ENCODE results near the gene PNKP. TPM values are rescaled to one million over a fixed set of nuclear protein-coding genes. Genes with fewer than 3 reads are reported as not detected.

The PNKP gene
- total RNA-seq: 100 to 1,000 TPM in 2 of 3 donors, 10 to 100 TPM in 1; 84.3 to 114 (median 111) TPM
- long read RNA-seq, donor 1, transcript PNKP-201 (17 exons, 2,041 nt): major isoform, 23 of 48 reads
- long read RNA-seq, donor 1, transcript PNKP-207 (16 exons, 1,665 nt): minor isoform, 8 of 48 reads
- long read RNA-seq, donor 1, partial matches to known transcripts: 6 of 48 reads
- long read RNA-seq, donor 1, other reads (novel, unspliced or antisense): 7 of 48 reads
- long read RNA-seq, donor 2, transcript PNKP-201 (17 exons, 2,041 nt): major isoform, 22 of 48 reads
- long read RNA-seq, donor 2, transcript PNKP-207 (16 exons, 1,665 nt): minor isoform, 7 of 48 reads
- long read RNA-seq, donor 2, partial matches to known transcripts: 9 of 48 reads
- long read RNA-seq, donor 2, other reads (novel, unspliced or antisense): 6 of 48 reads

DNA sequence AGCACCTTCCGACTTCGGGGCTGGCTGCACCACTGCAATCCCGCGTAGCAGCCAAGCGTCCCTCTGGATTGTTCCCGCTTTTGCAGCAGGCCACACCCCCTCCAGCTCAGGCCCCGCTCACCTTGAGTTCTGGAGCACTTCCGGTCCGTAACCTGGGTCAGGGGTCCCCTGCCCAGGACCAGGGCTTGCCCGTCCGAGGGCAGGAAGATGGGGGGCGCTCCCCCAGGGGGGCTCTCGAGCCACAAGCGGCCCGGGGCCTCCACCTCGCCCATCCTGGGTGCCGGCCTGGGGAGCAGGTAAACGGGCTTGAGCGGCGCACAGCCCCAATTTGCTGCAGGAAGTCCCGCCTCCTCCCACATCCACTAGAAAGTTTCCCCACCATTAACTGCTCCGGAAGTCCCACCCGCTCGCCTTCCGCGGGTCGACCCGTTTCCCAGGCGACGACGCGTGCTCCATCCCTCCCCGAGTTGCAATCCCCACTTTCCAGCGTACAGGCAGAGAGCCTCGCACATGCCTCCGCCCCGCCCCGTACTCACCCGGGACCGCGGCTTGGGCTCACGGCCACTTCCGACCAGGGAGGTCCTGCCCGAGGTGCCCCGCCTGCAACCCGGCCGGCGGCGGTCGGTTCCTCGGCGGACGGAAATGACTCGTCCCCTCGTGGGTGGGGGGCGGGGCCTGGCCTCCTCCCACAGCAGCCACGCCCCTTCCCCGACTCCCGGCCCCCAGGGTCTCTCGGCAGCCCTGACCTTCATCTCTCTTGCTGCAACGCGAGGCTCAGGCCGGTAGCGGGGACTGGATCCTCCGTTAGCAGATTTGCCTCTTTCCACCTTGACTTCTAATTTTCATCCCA, at the start of gene PNKP:
TSS of gene PNKP (minus strand) at position 644 of the 850 bp plus-strand sequence. CDS start at position 272, 372 bp downstream.
- H3K36me3 ChIP-seq (ENCODE audit: low read depth): peaks cover 9% of the 10 kb centered on the region
- DNase-seq: peak; percentile 91 to 94 (median 91)
- H3K4me3 ChIP-seq: peak within 1 kb of the TSS; percentile 12
- intact Hi-C loops (cut with DNase I, micrococcal nuclease): no loop called here
- peak; percentile 72 for ATAC-seq
- peaks cover 39% of the 10 kb centered on the region for H3K4me1 ChIP-seq (ENCODE audit: low read depth)
- TF ChIP-seq CTCF (IDR thresholded peaks at IDR 0.05): no peak
- H3K9me3 ChIP-seq: no peaks in the 10 kb centered on the region

GRCh38 chr19:49915271-49915670, 47.9 kb upstream of the PNKP start:
- Histone ChIP-seq H3K4me3 (no peak overlapping the region), H3K4me1 (ENCODE audit: low read depth) (no peaks in the 10 kb centered on the region), H3K36me3 (ENCODE audit: low read depth) (no peaks in the 10 kb centered on the region), H3K9me3 (no peaks in the 10 kb centered on the region)
- intact Hi-C loops (cut with DNase I, micrococcal nuclease): no loop called here
- TF ChIP-seq CTCF (IDR thresholded peaks at IDR 0.05): no peak
- ATAC-seq (no peak), DNase-seq (no peak)

DNA sequence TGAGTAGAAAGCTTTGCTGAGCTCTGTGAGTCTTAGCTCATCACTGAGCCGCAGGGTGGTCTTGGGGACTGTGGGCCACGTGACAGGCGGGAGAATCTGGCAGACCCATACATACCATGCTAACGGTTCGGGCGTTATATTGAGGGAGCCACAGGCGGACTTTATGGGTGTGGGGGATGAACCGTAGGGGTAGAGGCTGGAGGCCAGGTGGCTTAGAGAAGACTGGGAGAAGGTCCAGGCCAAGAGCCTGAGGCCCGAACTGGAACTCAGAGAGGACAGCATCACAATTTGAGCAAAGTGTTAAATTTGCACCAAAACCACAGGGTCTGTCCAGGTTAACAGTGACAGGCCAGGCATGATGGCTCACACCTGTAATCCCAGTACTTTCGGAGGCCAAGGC, 46.3 kb upstream of the PNKP start:
- ATAC-seq (no peak), DNase-seq (no peak)
- Histone ChIP-seq H3K4me1 (ENCODE audit: low read depth) (no peaks in the 10 kb centered on the region), H3K4me3 (no peak overlapping the region), H3K9me3 (no peaks in the 10 kb centered on the region), H3K36me3 (ENCODE audit: low read depth) (no peaks in the 10 kb centered on the region)
- TF ChIP-seq CTCF (IDR thresholded peaks at IDR 0.05): no peak
- intact Hi-C loops (cut with DNase I, micrococcal nuclease): no loop called here

- Histone ChIP-seq H3K4me1 (ENCODE audit: low read depth) (no peaks in the 10 kb centered on the region), H3K9me3 (no peaks in the 10 kb centered on the region), H3K4me3 (no peak overlapping the region), H3K36me3 (ENCODE audit: low read depth) (no peaks in the 10 kb centered on the region)
- no peak for DNase-seq
- intact Hi-C loops (cut with DNase I, micrococcal nuclease): no loop called here
- TF ChIP-seq CTCF (IDR thresholded peaks at IDR 0.05): no peak
- no peak for ATAC-seq
Observed at GRCh38 chr19:49912965-49913685, 45.7 kb upstream of the PNKP start.

- Histone ChIP-seq H3K9me3 (no peaks in the 10 kb centered on the region), H3K36me3 (ENCODE audit: low read depth) (no peaks in the 10 kb centered on the region), H3K4me1 (ENCODE audit: low read depth) (no peaks in the 10 kb centered on the region), H3K4me3 (no peak overlapping the region)
- intact Hi-C loops (cut with DNase I, micrococcal nuclease): no loop called here
- DNase-seq: peak in 1 of 3 donors; percentile 12
- peak; percentile 35 for ATAC-seq
- no peak for TF ChIP-seq CTCF (IDR thresholded peaks at IDR 0.05)
Observed at GRCh38 chr19:49911381-49912145, 44.2 kb upstream of the PNKP start.
